Ramos (cell line): ENCODE results near the gene CASZ1.

ENCODE experiments used
- in situ Hi-C: fragments of 300-500 bp; cut with MboI; formaldehyde crosslinking; loops from one replicate; pipeline ENCODE4 v1.14.3; 2022; ENCODE audit warnings: low sequenced_read_pairs; ENCODE audit not compliant: unreplicated experiment

Gene CASZ1

GRCh38 chr1:10759413-10760200 lies 36.8 kb downstream of the CASZ1 start:
- in situ Hi-C loops: no loop called here

GRCh38 chr1:10756842-10757241 lies 39.6 kb downstream of the CASZ1 start:
- in situ Hi-C loops: no loop called here

- in situ Hi-C loops: no loop called here
Measured at GRCh38 chr1:10755970-10756521, 40.4 kb downstream of the CASZ1 start.

GRCh38 chr1:10754568-10755329 lies 41.7 kb downstream of the CASZ1 start:
- in situ Hi-C loops: no loop called here

GRCh38 chr1:10753299-10753698 lies 43.1 kb downstream of the CASZ1 start:
- in situ Hi-C loops: no loop called here

GRCh38 chr1:10751561-10752085 lies 44.8 kb downstream of the CASZ1 start:
- in situ Hi-C loops: no loop called here

- in situ Hi-C loops: no loop called here
Measured at GRCh38 chr1:10751160-10751559, 45.3 kb downstream of the CASZ1 start.

- in situ Hi-C loops: no loop called here
Measured at GRCh38 chr1:10745886-10746455, 50.5 kb downstream of the CASZ1 start.

GRCh38 chr1:10745383-10745782 lies 51.1 kb downstream of the CASZ1 start:
- in situ Hi-C loops: no loop called here

- in situ Hi-C loops: no loop called here
Measured at GRCh38 chr1:10744654-10745238, 51.7 kb downstream of the CASZ1 start.

- in situ Hi-C loops: no loop called here
Measured at GRCh38 chr1:10744029-10744428, 52.4 kb downstream of the CASZ1 start.

GRCh38 chr1:10741696-10742095 lies 54.8 kb downstream of the CASZ1 start:
- in situ Hi-C loops: no loop called here

- in situ Hi-C loops: no loop called here
Measured at GRCh38 chr1:10740123-10740522, 56.3 kb downstream of the CASZ1 start.

GRCh38 chr1:10739589-10739988 lies 56.9 kb downstream of the CASZ1 start:
- in situ Hi-C loops: no loop called here

- in situ Hi-C loops: no loop called here
Measured at GRCh38 chr1:10738061-10739058, 58.1 kb downstream of the CASZ1 start.

GRCh38 chr1:10737651-10738050 lies 58.8 kb downstream of the CASZ1 start:
- in situ Hi-C loops: no loop called here

GRCh38 chr1:10736634-10737586 lies 59.5 kb downstream of the CASZ1 start:
- in situ Hi-C loops: no loop called here
